Parathyroid adenoma (tissue), 2 donors: ENCODE measurements around the gene EFNB2.

Source experiments
- H2AFZ ChIP-seq: fragments of 300-600 bp; sonication (generic); one replicate; pipeline ENCODE4 v1.7.0; 2017; ENCODE audit warnings: antibody characterized with exemption, mild to moderate bottlenecking
- H3K27ac ChIP-seq: fragments of 300-600 bp; sonication (generic); one replicate; pipeline ENCODE4 v1.7.0; 2017
- H3K27me3 ChIP-seq: fragments of 300-600 bp; sonication (generic); one replicate; pipeline ENCODE4 v1.7.0; 2017; ENCODE audit warnings: low read length; ENCODE audit not compliant: control insufficient read depth, insufficient read depth
- H3K36me3 ChIP-seq: fragments of 300-600 bp; sonication (generic); one replicate; pipeline ENCODE4 v1.7.0; 2017; ENCODE audit warnings: low read length; ENCODE audit not compliant: control insufficient read depth, insufficient read depth
- H3K4me1 ChIP-seq: fragments of 300-600 bp; sonication (generic); one replicate; pipeline ENCODE4 v1.7.0; 2017; ENCODE audit warnings: control low read depth
- H3K4me2 ChIP-seq: fragments of 300-600 bp; sonication (generic); one replicate; pipeline ENCODE4 v1.7.0; 2017; ENCODE audit warnings: low read length
- H3K4me3 ChIP-seq: fragments of 300-600 bp; sonication (generic); one replicate; pipeline ENCODE4 v1.7.0; 2017; ENCODE audit warnings: low read depth, low read length
- H3K79me2 ChIP-seq: fragments of 300-600 bp; sonication (generic); one replicate; pipeline ENCODE4 v1.7.0; 2017; ENCODE audit warnings: control low read depth
- H3K9ac ChIP-seq: fragments of 300-600 bp; sonication (generic); one replicate; pipeline ENCODE4 v1.7.0; 2017; ENCODE audit warnings: mild to moderate bottlenecking
- H3K9me3 ChIP-seq: fragments of 300-600 bp; sonication (generic); one replicate; pipeline ENCODE4 v1.7.0; 2017; ENCODE audit warnings: low read length; ENCODE audit not compliant: control insufficient read depth
- TF ChIP-seq, protein P1 (sequence below): fragments of 300-600 bp; sonication (generic); IDR thresholded peaks from one replicate; pipeline ENCODE4 v1.7.0; 2017; ENCODE audit warnings: antibody characterized with exemption, mild to moderate bottlenecking
- donor health status: primary hyperparathyroidism.

Gene EFNB2

GRCh38 chr13:106474912-106475311, 60.5 kb downstream of the EFNB2 start:
- Histone ChIP-seq H2AFZ (no peak overlapping the region), H3K79me2 (no peaks in the 10 kb centered on the region), H3K9ac (no peak overlapping the region), H3K36me3 (no peaks in the 10 kb centered on the region), H3K4me2 (no peak overlapping the region), H3K27ac (no peak overlapping the region), H3K4me1 (no peaks in the 10 kb centered on the region), H3K4me3 (no peak overlapping the region), H3K9me3 (no peaks in the 10 kb centered on the region), H3K27me3 (no peaks in the 10 kb centered on the region)
- TF ChIP-seq, protein P1, sequence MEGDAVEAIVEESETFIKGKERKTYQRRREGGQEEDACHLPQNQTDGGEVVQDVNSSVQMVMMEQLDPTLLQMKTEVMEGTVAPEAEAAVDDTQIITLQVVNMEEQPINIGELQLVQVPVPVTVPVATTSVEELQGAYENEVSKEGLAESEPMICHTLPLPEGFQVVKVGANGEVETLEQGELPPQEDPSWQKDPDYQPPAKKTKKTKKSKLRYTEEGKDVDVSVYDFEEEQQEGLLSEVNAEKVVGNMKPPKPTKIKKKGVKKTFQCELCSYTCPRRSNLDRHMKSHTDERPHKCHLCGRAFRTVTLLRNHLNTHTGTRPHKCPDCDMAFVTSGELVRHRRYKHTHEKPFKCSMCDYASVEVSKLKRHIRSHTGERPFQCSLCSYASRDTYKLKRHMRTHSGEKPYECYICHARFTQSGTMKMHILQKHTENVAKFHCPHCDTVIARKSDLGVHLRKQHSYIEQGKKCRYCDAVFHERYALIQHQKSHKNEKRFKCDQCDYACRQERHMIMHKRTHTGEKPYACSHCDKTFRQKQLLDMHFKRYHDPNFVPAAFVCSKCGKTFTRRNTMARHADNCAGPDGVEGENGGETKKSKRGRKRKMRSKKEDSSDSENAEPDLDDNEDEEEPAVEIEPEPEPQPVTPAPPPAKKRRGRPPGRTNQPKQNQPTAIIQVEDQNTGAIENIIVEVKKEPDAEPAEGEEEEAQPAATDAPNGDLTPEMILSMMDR = no peak

DNA sequence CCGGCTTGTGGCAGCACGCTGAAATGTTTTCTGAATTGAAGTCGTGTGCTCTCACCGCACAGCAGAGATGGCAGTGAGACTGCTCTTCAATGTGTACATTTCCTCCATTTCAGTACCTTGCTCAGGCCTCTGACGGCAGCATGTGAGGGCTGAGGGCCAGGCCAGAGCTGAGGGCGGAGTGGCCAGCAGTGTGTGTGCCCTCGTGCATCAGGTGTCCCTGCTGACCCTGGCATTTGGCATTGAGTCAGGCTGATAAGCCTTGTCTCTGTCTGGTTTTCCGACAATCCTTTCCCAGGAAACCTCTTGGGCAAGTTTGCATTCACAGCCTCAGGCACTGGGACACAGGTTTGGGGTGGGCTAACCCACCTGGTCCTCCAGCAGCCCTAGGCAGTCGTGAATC, 62.3 kb downstream of the EFNB2 start:
- no peak overlapping the region for H3K4me3 ChIP-seq
- no peaks in the 10 kb centered on the region for H3K79me2 ChIP-seq
- no peak overlapping the region for H3K9ac ChIP-seq
- TF ChIP-seq, protein P1 = no peak
- H3K27ac ChIP-seq = no peak overlapping the region
- no peak overlapping the region for H3K4me2 ChIP-seq
- no peaks in the 10 kb centered on the region for H3K4me1 ChIP-seq
- no peaks in the 10 kb centered on the region for H3K9me3 ChIP-seq
- H3K36me3 ChIP-seq = no peaks in the 10 kb centered on the region
- no peak overlapping the region for H2AFZ ChIP-seq
- H3K27me3 ChIP-seq = no peaks in the 10 kb centered on the region

GRCh38 chr13:106472621-106473020, 62.8 kb downstream of the EFNB2 start:
- Histone ChIP-seq H3K9ac (no peak overlapping the region), H3K79me2 (no peaks in the 10 kb centered on the region), H3K27ac (no peak overlapping the region), H3K4me2 (no peak overlapping the region), H3K27me3 (no peaks in the 10 kb centered on the region), H3K36me3 (no peaks in the 10 kb centered on the region), H2AFZ (no peak overlapping the region), H3K4me3 (no peak overlapping the region), H3K9me3 (no peaks in the 10 kb centered on the region), H3K4me1 (no peaks in the 10 kb centered on the region)
- TF ChIP-seq, protein P1 = no peak

DNA sequence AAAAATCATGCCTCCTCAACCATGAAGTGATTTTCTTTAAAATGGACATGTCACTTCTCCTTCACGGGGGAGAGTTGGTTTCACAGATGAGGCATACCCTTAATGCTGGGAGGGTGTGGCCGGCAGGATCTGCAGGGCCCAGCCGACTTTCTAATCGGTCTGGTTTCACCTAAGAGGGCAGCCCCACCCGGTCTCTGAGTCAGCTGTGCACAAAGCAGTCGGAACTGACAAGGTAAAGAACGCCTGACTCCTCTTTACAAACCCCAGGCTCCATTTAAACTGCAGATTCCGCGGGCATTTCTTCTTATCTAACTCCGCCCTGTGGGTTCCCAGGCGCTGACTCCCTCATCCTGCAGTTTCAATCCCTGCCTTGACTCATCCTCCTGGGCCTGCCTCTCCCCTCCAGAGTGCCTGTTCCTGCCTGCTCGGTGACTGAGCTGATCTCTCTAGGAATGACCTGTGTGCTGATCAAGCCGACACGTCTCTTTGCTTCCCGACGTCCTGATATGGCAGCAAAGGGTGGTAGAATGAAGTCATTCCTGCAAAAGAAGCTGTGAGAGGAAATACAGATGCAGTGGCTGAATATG, 63.4 kb downstream of the EFNB2 start:
- no peaks in the 10 kb centered on the region for H3K4me1 ChIP-seq
- TF ChIP-seq, protein P1 = no peak
- H3K27ac ChIP-seq = no peak overlapping the region
- H3K9me3 ChIP-seq = no peaks in the 10 kb centered on the region
- H2AFZ ChIP-seq = peak overlapping the region; percentile 16
- H3K4me3 ChIP-seq = no peak overlapping the region
- no peaks in the 10 kb centered on the region for H3K36me3 ChIP-seq
- no peak overlapping the region for H3K4me2 ChIP-seq
- H3K27me3 ChIP-seq = no peaks in the 10 kb centered on the region
- no peak overlapping the region for H3K9ac ChIP-seq
- no peaks in the 10 kb centered on the region for H3K79me2 ChIP-seq

GRCh38 chr13:106470576-106470975, 64.9 kb downstream of the EFNB2 start:
- no peaks in the 10 kb centered on the region for H3K36me3 ChIP-seq
- no peaks in the 10 kb centered on the region for H3K27me3 ChIP-seq
- no peak overlapping the region for H3K9ac ChIP-seq
- TF ChIP-seq, protein P1 = no peak
- H2AFZ ChIP-seq = no peak overlapping the region
- no peak overlapping the region for H3K4me3 ChIP-seq
- no peak overlapping the region for H3K4me2 ChIP-seq
- no peaks in the 10 kb centered on the region for H3K9me3 ChIP-seq
- no peaks in the 10 kb centered on the region for H3K4me1 ChIP-seq
- no peak overlapping the region for H3K27ac ChIP-seq
- H3K79me2 ChIP-seq = no peaks in the 10 kb centered on the region
